Renal pelvis (tissue), 12 donors: ENCODE data around the gene DCANP1. TPM values are rescaled to one million over a fixed set of nuclear protein-coding genes. Genes with fewer than 3 reads are reported as not detected.
"Not testable (repeated sequence)": the region's sequence is repeated elsewhere in the genome, so short reads cannot be mapped to it uniquely, and the experiment has no call there.

ENCODE experiments used
- DNase-seq: peaks from one replicate; pipeline ENCODE4 v3.0.0-alpha.2; 2013
- long read RNA-seq, 16 experiments: transcript quantifications; one replicate each; lab custom pipeline, GENCODE V29; 2026
- polyA plus RNA-seq, 3 donors: library from polyadenylated mRNA; unstranded; fragments of 120-200 nt; gene quantifications; one replicate each; pipeline ENCODE4 v1.2.1, GENCODE V29; 2013; ENCODE audit not compliant: insufficient read length in 3 of 3

Gene DCANP1, protein sequence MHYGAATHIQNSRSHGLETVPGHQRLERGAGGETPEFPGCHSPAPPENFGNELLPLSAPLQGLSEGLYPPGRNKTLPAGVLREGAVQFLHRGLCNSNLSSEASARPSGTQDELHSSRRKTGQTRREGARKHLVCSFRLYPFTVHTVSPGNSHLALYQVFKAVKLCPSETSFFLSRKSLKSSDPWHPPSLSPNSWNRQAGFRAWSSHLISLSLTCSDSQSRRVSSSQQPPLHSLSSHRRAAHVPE
- under 1 TPM in 2 of 3 donors, not detected in 1; 0.09 to 0.31 TPM for polyA plus RNA-seq
- long read RNA-seq, donor 1 = 0 reads
- long read RNA-seq, donor 2 = 0 reads
- long read RNA-seq, donor 3, partial matches to known transcripts = 0 of 1 reads
- long read RNA-seq, donor 3, other reads (novel, unspliced or antisense) = 0 of 1 reads
- long read RNA-seq, donor 4 = 0 reads
- long read RNA-seq, donor 5 = 0 reads
- long read RNA-seq, donor 6 = 0 reads
- long read RNA-seq, donor 7 = 0 reads
- long read RNA-seq, donor 8 = 0 reads
- long read RNA-seq, donor 9 = 0 reads
- long read RNA-seq, donor 10, partial matches to known transcripts = 0 of 1 reads
- long read RNA-seq, donor 10, other reads (novel, unspliced or antisense) = 0 of 1 reads
- long read RNA-seq, donor 11 = 0 reads
- long read RNA-seq, donor 12, partial matches to known transcripts = 0 of 1 reads
- long read RNA-seq, donor 12, other reads (novel, unspliced or antisense) = 0 of 1 reads
- long read RNA-seq, donor 13 = 0 reads
- long read RNA-seq, donor 14 = 0 reads
- long read RNA-seq, donor 15, partial matches to known transcripts = 0 of 1 reads
- long read RNA-seq, donor 15, other reads (novel, unspliced or antisense) = 0 of 1 reads
- long read RNA-seq, donor 16 = 0 reads

DNA sequence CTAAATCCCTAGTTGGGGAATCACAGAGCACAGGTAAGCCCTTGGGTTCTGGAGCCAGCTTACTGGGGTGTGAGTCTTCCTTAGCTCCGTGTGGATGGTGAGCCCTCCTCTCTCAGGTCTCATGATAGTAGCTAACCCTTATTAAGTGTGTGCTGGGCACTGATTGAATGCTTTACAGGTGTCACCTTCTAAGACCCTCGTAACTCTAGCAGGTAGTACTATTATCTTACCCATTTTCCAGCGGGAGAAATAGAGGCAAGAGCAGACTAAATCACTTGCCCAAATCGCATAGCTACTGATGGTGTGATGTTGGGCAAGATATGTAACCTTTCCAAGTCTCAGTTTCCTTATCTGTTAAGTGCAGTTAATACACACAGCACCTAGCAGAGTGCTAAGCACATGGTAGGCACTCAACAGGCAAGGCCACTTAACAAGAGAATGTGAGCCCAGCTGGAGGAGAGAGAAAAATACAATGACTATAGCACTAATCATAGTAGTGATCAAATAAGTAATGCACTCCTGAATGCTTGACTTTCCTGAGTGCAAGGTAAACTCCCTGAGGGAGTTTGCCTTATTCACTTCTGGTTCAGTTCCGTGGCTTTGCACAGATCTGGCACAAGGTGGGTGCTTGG lies at the start of gene DCANP1:
Gene DCANP1, minus strand, starts transcription at position 51 of the 632 bp plus-strand sequence. CDS start 240 bp downstream, outside the sequence.
- no peak for DNase-seq

DNA sequence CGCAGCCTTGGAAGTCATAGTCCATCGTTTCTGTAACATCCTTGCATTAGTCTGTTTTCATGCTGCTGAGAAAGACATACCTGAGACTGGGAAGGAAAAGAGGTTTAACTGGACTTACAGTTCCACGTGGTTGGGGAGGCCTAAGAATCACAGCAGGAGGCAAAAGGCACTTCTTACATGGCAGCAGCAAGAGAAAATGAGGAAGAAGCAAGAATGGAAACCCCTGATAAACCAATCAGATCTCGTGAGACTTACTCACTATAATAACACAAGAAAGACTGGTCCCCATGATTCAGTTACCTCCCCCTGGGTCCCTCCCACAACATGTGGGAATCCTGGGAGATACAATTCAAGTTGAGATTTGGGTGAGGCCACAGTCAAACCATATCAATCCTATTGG lies 48.4 kb upstream of the DCANP1 start:
- DNase-seq = not testable (repeated sequence)

DNA sequence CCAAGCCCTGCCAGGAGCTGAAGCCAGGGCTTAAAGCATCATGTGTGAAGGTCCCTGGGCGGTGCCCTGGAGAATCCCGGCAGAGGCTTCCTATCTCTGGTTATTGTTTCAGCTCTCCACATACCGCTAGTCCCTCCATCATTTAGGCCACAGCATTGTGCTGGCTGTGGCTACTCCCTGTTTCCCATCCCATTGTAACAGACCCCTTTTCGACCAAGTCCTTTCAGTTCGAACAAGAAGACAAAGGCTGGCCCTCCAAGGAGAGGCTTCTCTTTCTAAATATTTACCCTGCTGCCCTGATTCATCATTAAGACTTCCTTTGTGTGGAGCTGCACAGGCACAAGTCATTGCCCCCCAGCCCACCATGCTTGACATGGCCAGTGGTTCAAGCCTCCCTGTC lies 47.0 kb upstream of the DCANP1 start:
- DNase-seq = no peak

DNA sequence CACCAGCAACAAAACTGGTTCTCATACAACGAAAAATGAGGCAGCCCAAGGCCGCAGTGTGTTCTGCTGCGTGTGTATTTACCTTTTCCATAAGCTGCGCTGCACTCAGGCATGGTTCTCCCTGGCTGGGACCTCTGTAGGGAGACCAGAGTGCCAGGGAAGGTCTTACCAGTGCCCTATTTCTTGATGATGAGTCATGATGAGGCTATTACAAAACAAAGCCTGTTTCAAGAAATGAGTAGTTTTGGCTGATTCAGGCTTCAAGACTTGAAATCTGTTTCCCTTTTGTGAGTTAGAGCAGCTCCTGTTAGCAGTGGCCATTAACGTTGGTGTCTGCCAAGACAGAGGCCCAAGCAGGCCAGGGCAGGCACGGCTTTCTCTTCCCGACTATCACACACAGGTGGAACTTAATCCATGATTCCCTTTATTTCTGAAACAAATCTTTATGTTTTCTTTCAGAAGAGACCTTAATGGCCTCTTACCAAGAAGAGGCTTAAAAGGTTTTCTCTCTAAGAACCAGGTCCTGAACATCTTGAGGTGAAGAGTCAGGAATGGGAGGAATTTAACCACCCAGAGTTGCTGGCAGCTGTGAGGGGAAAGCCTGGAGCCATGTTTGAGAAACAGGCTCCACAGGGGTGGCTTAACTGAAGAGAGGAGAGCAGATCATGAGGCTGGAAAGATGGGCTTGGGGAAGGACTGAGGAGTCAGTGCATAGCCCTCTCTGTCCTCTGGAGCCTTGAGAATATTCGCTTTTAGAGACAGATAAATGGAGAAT lies 46.4 kb upstream of the DCANP1 start:
- DNase-seq = no peak

DNA sequence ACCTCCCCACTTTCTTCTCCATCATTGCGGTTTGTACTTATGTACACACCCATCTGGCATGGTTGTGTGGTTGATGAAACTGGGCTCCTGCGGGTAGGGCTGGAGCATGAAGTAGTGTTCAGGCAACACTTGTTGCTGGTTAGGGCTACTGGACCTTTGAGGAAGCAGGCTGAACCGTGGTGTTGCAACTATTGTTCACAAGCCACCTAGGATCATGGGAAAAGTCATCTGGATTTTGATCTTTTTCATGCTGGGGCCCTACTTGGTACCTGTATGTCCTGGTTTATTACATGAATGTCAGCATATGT lies 45.1 kb upstream of the DCANP1 start:
- no peak for DNase-seq

DNA sequence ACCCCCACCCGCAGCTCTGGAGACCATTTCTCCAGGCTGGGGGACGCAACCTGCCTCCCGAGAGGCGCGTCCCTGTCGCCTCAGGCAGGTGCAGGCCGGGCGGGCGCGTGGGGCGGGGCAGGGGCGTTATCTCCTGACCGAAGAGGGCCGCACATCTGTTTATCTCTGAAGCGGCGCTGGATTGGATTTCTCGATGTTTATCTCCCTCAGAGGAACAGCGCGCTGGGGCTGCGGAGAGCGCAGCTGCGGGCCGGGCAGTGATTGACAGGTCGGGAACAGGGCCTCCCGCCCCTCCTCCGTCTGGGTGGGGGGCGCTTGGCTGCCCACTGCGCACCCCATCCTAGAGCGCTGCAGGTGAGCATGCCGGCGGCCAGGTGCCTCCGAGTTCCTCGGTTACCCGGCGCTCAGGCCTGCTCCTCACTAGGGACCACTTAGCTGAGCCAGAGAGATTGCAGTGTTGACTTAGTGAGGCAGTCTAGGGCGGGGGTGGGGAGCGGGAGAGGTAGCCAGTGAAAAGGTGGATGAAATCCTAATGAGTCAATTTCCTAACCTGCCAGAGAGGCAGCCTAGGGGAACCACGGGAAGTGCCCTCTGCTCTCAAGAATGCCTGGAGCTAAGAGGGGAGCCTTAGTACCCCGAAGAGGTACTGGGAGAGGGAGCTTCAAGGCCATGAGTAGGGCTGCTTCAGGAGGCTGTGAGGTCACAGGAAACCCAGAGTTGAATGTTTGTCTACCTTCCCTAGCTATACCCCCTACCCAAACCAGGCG lies 44.6 kb upstream of the DCANP1 start:
- no peak for DNase-seq

DNA sequence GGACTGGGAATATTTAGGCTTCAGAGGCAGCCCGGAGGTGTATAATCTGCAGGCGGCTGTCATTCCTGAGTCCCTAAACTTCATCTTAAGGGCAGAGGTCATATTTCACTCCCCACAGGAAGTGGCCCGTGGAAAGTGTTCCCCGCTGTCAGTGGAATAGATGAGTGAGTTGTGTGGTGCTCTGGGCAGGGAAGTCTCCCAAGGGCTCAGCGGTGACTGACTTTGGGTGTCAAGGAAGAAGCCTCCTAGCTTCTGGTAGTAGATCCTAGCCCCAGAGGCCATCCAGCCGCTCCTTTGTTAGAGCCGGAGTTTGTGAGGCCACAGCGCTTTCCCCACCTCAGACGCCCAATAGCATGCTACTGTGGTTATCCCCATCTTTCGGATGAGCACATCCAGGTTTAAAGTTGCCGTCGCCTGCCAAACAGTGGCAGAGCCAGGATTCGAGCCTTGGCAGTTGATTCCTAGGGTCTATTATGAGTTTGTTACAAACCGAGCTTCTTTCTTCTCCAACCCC lies 43.9 kb upstream of the DCANP1 start:
- DNase-seq = no peak

DNA sequence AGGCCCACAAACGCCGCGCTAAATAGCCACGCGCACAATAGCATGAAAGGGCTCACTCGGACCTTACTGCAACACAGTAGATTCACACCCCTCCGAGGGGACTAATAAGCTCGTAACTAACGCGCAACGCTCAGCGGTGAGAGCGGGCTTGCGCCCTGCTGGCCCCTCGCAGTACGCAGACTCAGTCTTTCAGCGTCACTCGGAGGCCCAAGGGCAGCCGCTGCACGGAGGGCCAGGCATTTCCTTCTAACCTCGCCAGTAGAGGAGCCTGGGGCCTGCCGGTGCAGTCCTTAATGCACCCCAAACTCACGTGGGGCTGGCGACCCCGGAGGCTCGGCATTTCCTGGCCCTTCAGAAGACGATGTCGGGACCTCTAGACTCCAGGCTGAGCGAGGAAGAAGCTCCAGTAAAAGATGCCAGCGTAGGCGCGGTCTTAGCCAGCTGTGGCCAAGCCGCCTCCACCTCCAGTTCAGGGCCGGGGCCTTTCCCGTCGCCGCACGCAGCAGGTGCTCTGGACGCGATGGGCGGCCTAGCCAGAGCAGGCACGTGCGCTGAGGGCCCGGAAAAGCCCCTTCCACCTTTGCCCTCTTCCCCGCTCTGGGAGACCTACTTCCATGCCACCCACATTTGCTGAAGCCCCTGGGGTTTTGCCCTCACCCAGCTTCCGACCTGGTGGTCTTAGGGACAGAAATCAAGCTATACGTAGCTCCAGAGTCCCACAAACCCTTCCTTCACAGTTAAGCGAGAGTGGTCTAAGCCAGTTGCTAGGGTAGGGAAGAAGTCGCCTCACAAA lies 43.3 kb upstream of the DCANP1 start:
- DNase-seq = no peak

DNA sequence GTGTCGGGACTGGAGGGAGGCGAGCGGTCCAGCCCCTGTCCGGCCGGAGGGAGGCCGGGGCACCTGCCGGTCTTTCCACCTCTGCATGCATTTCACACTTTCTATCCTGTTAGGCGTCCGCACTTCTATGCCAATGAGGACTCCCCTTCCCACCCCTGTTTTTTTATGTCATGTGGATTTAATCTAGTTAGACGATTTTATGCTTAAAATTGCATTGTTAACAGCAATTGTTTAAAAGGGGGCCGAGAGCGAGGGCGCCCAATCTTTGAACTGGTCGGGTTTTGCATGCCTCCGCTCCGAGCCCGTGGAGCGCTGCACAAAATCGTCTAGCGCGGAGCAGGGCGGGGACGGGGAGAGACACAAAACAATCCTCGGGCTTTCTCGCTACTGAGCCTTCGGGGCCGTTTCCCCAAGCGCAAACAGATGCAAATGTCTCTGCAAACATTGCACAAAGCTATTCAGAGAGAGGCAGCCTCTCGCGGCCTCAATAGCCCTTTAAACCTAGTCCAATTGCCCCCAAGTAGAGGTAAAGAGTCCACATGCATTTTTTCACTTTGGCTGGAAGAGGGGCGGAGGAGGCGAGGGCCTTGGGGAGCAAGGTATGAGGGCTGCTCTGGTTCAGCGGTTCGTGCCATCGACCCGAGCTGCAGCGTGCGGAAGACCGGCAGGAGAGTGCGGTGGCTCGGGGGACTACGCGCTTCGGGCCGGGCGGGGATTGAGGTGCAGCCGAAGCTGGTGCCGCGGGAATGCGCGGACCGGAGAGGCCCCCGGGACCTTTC lies 42.5 kb upstream of the DCANP1 start:
- DNase-seq = no peak

DNA sequence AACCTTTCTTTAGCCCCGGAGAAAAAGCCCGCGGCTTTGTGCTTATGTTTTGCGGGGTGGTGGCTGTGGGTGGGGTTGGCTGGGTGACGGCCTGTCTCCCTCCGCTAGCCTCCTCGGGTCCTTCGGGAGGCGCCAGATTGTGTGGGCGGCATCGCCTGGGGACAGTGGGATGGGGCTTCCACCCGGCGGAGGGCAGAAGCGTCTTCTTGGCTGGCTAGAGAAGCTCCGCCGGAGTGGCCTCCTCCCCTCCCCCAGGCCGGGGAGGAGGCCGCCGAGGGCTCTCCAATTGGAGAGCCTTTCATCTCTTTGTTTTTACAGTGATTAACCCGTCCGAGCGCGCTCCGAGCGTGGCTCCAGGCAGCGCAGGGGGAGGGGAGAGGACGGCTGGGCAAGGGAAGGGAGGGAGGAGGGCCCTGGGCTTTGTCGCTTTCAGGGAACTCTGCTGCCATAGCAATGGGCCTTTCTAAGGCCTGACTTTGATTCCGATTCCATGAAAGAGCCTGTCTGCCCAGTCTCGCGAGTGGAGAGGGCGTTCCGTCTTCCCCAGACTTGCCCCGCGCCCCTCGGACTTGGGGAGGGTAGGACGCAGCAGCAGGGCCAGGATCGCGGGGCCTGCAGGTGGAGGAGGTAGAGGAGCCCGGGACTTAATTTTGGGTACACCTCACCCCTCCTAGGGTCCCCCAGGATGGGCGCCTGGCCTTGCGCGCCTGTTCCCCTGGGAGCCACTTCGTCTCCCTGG lies 41.7 kb upstream of the DCANP1 start:
- DNase-seq = peak; percentile 79

DNA sequence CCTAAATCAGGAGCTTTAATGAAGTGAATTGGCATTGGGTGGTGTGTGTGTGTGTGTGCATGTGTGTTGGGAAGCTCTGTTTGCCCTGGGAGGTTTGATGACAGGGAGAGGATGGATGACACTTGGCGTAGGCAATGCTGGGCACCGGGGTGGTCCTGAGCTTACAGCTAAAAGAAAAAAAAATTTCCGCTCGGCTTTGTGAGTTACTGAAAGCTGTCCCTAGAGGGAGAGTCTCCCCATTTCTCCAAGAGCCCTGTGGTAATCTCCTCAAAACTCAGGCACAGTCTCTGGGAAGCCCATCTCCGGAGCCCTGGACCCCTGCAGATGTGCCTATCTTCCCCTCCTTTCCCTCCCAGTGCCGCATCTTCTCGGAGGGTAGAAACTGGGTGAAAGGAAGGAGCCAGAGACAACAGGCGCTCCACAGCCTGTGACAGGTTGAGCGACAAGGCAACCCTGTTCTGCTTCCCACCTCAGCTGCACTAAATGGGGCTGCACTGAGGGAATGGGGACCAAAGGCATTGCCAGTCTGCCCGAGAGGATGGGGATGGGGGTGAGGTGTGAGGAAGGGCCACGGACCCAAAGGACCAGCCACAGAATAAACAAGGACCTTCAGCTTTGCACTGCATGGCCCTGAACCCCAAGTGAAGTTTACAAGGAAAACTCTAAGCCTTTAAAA lies 40.8 kb upstream of the DCANP1 start:
- DNase-seq = no peak

DNA sequence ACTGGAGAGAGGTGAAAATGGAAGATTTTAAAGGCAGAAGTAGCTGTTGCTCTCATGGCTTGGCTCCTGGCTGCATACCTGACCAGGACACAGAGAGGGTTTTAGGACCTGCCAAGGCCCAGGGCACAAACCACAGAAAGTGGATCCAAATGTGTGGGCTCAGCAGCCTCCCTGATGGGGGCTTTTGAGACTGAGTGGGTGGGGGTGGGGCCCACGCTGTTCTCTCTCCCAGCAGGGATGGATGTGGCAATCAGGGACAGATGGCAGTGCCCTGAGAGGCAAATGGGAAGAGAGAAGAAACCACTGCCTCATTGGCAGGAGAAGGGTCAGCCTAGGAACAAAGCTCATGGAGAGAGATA lies 39.9 kb upstream of the DCANP1 start:
- no peak for DNase-seq

DNA sequence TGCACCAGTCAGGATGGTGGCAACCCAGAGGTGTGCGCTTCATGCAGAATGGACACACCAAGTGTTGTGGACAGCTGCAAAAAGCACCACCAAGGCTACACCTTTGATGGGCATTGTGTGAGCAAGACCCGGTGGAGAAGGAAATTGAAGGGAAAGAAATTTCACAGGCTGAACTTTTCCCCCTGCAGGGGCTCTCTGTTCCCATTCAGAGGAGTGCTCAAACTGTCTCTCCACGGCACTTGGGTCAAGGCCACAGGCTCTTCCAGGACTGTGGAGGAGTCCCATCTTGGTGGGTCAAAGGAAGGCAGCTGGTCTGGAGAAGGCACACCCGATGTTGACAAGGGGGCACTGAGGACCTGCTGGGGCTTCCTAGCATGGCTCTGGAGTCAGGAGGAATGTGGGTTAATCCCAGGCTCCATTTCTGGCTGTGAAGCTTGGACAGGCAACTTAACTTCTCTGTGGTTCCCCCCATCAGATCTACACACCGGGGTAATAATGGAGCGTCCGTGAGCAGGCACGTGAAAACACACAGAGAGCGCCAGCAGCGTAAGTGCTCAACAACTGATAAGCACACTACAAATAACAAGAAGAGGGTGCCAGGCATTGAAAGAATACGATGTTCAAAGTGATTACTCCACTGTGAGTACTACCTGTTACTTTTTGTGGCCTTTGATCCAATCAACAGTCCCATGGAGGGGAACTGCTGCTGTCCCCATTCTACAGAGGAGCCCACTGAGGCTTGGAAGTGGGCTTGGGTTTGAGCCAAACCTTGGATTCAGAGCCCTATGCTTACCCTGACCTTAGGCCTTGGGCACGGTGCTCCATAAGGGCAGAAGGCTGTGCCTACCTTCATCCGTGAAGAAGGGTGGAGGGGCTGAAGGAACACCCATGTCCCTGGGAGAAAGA lies 39.2 kb upstream of the DCANP1 start:
- no peak for DNase-seq

DNA sequence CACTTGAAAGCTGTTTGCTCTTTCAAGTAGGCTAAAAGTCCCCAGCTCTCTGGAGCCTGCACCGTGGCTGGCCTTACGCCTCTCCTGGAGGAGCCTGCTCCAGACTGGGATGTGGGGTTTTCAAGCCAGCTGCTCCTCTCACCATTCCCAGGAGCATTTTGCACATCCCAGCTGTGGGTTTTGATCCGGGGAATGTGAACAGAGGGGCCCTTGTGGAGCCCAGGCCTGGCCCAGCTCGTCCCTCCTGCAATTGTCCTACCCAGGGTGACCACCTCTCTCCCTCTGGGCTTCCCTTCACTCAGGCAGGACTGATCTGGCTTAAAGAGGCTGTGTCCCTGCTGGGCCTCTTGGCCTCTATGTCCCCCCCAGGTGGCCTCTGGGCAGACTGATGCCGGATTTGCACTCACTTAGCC lies 37.5 kb upstream of the DCANP1 start:
- DNase-seq = no peak

DNA sequence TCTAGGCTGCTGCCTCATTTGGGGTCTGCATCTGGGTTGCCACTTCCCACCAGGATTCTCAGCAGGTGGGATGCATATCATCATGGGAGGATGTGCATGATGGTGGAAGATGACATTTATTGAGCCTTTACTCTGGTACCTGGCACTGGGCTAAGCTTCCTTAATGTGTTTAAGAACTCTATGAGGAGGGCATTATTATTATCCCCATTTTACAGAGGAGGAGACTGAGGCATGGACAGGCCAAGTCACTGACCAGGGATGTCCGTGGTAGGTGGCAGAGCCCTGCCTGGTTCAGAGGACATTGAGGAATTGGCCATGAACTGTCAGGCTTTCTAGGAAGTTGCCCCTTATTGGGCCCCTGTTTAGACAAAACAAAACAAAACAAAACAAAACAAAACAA lies 36.1 kb upstream of the DCANP1 start:
- DNase-seq = no peak

DNA sequence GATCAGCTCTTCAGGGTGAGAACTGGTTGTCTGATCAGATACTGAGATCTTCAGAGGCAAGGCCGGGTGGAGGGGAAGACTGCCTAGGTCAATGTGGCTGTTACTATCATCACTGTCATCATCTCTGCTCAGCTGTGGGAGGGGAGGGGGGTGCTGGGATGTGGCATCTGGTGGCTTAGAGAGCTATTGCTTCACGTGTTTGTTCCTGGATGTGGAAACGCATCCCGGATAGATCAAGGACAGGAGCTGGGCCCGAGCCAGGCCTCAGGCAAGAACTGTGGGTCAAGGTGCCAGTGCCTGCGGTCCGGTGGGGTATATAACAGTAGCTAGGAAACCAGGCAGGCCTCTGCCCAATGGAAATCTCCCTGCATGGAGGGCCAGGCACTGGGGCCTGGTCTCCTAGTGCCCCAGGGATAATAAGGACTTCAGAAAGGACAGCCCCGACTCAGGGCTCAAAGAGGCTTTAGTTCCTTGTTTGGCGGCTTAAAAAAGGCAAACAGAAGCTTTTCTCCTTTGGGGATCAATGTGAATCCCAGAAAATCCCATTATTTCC lies 35.3 kb upstream of the DCANP1 start:
- no peak for DNase-seq

DNA sequence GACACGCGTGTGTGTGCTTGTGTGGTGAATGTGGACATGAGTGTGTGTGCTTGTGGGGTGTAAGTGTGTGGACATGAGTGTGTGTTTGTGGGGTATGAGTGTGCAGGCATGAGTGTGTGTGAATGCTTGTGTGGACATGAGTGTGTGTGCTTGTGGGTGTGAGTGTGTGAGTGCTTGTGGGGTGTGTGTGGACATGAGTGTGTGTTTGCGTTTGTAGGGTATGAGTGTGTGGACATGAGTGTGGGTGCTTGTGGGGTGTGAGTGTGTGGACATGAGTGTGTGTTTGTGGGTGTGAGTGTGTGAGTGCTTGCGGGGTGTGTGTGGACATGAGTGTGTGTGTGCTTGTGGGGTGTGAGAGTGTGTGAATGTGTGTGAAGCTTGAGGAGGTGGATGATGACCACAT lies 34.8 kb upstream of the DCANP1 start:
- DNase-seq = no peak
